Measurements from ENCODE around the gene RIPOR2.
"Not testable (repeated sequence)": the region's sequence is repeated elsewhere in the genome, so short reads cannot be mapped to it uniquely, and the experiment has no call there.

Gene RIPOR2

DNA sequence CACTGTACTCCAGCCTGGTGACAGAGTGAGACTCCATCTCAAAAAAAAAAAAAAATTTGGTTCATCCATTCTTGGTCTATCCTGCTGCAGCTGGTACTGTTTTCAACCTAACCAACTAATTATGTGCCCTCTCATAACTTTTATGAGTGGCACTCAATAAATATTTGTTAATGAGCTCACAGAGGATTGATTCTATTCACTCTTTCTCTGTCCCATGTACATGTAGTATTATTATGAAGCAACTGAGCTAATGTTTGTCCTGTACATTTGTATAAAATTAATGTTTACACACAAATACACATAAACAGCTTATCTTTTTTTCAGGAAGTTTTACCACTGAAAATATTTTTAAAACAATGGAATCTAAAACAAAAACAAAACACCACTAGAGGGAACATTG lies 10.1 kb downstream of the RIPOR2 start:
- no peak for DNase-seq

GRCh38 chr6:24924580-24925356 lies 11.0 kb downstream of the RIPOR2 start:
- DNase-seq, result peak in 1 of 2 donors; percentile 69

GRCh38 chr6:24923885-24924401 lies 11.8 kb downstream of the RIPOR2 start:
- no peak for DNase-seq

GRCh38 chr6:24922814-24923213 lies 12.9 kb downstream of the RIPOR2 start:
- no peak for DNase-seq

- peak; percentile 80 to 85 for DNase-seq
Measured at GRCh38 chr6:24922170-24922569, 13.6 kb downstream of the RIPOR2 start.

DNA sequence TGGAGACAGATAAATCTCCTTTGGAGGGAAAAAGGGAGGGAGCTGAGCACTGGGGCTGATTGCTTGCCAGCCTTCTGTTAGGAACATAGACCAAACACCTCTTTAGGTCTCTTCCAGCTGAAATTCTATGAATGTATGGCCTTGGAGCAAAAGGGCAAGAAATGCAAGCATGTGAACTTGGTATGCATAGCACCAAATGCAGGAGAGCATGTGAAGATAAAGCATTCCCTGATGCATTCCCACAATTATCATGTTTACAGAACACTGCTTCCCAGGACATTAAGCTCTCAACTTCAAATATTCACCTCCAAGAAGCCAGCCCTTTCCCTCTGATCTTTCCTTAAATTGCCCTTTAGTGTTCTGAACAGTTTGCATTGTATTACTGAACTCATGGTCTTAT lies 15.6 kb downstream of the RIPOR2 start:
- DNase-seq, result no peak

GRCh38 chr6:24919056-24919892 lies 16.5 kb downstream of the RIPOR2 start:
- DNase-seq, result no peak

DNA sequence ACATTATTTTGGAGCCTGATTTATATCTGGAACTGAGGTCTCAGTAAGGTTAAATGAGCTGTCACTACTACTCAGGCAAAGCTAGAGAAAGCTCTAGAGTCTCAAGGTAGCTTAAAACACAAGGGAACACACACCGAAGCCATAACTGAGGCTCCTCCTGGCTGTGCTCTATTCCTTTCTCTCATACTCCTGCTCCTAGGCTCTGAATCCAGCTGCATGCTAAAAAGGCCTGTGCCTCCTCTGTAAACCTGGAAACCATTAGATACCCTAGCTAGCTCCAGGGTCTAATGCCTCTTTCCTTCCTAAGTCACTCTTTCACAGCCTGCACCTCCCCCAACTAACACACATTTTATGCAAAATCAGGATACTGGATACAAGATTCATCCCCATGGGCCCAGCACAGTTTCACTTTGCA lies 17.1 kb downstream of the RIPOR2 start:
- no peak for DNase-seq

GRCh38 chr6:24916496-24916895 lies 19.3 kb downstream of the RIPOR2 start:
- no peak for DNase-seq

- no peak for DNase-seq
Measured at GRCh38 chr6:24915641-24916040, 20.1 kb downstream of the RIPOR2 start.

- not testable (repeated sequence) for DNase-seq
Measured at GRCh38 chr6:24914082-24914481, 21.7 kb downstream of the RIPOR2 start.

DNA sequence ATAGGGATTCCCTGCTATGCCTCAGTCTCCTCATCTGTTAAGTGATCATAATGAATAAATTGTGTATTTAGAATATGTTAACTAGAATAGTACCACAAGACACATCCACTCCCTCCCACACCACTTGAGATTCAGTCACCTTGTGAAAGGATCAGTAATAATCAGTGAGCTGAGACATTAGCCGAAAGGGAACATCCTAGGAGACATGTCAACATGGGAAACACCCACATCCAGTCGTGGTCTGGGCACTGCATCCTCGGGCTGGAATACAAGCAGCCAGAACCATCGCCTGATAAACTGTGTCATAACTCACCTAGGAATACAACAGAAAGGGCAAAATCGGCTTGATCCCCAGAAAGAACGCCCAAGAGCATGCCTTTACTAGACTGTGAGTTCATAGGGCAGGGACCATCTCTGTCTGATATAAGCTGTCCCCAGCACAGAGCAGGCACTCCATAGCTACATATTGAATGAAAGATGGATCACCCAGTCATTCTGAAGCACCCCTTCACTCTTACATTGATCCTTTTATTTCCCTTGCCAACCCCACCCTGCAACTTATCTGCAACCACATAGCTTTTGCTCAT lies 23.9 kb downstream of the RIPOR2 start:
- peak; percentile 39 to 58 for DNase-seq

- peak; percentile 43 to 46 for DNase-seq
Measured at GRCh38 chr6:24910961-24911725, 24.6 kb downstream of the RIPOR2 start.

- DNase-seq, result no peak
Measured at GRCh38 chr6:24910331-24910960, 25.3 kb downstream of the RIPOR2 start.

GRCh38 chr6:24909241-24910216 lies 26.2 kb downstream of the RIPOR2 start:
- DNase-seq, result no peak

GRCh38 chr6:24908650-24909035 lies 27.1 kb downstream of the RIPOR2 start:
- no peak for DNase-seq

DNA sequence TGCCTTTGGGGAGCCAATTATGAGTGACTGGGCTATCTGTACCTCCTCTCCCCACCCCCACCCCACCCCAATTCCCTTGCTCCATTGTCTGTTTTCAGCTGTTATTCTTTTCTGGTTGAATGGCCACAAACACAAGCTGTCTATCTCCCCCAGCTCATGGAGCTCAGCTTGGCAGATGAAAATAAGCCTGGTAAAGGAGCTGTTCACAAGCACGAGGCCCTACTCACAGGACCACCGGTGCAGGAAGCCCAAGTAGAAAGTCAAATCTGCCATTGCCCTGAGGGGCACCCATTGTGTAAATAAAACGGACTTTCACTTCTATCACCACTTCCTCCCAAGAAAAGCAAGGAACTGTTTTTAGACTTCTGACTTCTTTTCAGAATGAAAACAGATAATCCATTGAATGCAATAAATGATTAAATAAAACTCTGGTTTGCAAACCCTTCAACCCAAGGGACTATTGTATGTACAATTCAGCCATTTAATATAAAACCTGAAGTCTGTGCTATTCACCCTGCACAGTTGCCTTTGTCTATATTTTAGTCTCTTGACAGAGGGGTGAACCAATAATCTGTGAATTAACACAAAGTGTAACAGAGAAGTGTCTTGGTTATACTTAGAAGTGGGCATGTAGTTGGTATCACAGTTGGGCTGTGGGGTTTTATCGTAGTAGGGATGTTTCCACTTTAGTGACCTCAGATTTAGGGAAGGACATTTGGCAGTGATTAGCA lies 27.7 kb downstream of the RIPOR2 start:
- no peak for DNase-seq

DNA sequence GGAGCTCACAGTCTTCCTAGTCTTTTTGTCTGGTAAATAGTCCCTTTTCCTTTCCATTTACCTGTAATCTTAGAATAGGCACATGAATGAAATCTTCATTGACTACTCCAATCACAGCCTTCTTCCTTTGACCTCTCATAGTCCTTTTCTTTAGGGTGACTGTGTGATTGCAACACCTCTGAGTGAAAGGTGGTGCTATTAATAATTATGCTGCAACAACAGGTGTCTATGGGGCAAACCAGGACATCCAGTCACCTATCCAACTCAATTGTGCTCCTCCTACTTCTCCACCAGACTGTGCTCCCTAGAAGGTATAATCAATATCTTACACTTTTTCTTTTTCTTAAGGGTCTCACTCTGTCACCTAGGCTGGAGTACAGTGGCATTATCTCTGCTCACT lies 29.4 kb downstream of the RIPOR2 start:
- no peak for DNase-seq

GRCh38 chr6:24905483-24905882 lies 30.3 kb downstream of the RIPOR2 start:
- no peak for DNase-seq

DNA sequence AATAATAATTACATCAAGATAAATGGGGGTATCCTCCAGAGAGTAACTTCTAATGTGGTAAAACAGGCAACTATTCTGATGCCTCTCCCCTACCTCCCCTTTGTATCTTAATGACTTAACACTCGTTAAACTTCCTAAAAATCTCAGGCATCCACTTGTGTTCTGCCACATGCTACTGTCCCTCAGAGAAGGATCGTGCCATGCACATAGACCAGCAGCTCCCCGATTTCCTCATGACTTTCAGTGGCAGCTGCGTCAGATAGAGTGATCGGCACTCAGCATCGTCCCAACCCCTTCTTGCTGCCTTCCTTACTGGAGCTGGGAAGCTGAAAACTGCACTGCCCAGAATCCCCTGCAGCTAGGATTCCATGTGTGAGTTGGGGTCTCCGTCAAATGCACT lies 32.1 kb downstream of the RIPOR2 start:
- no peak for DNase-seq

Data from inflammatory macrophage (primary cell).